Activated T-helper 1 cell treated with anti-CD3 and anti-CD28 coated beads, Interleukin-12 subunit alpha, Interleukin-12 subunit beta, Interleukin-2, Interleukin-4 antibody, amounts not matched to agents 30 ng/mL and 10 ng/mL and 1 ng/mL, durations not matched to agents 14 hours and 24 hours and 36 hours (primary cell): Measurements from ENCODE around the gene OR2G3. TPM values are rescaled to one million over a fixed set of nuclear protein-coding genes. Genes with fewer than 3 reads are reported as not detected.

Source experiments
- DNase-seq: peaks from one replicate; pipeline ENCODE4 v3.0.0; 2021; ENCODE audit warnings: low spot score
- H3K27ac Mint-ChIP-seq: one replicate; pipeline ENCODE4 v1.8.0; 2021; ENCODE audit warnings: mild to moderate bottlenecking, mixed read lengths
- H3K27me3 Mint-ChIP-seq: one replicate; pipeline ENCODE4 v1.8.0; 2022; ENCODE audit warnings: mild to moderate bottlenecking, moderate library complexity, mixed read lengths; ENCODE audit not compliant: insufficient read depth
- H3K36me3 Mint-ChIP-seq: one replicate; pipeline ENCODE4 v1.8.0; 2021; ENCODE audit warnings: low read depth, mixed read lengths
- H3K4me1 Mint-ChIP-seq: one replicate; pipeline ENCODE4 v1.8.0; 2021; ENCODE audit warnings: low read depth, mixed read lengths
- H3K4me3 Mint-ChIP-seq: one replicate; pipeline ENCODE4 v1.8.0; 2021; ENCODE audit warnings: mild to moderate bottlenecking, moderate library complexity, mixed read lengths
- H3K9me3 Mint-ChIP-seq: one replicate; pipeline ENCODE4 v1.8.0; 2021; ENCODE audit warnings: mixed read lengths
- intact Hi-C: fragments of 100-400 bp; cut with micrococcal nuclease; formaldehyde crosslinking; loops from one replicate; pipeline ENCODE4 v1.15.1; 2024
- total RNA-seq: library from RNA; stranded (reverse); gene quantifications from 2 replicates; pipeline ENCODE4 v1.2.3, GENCODE V29; 2022

OR2G3 gene
- not detected in 2 replicates for total RNA-seq

- DNase-seq = no peak
- H3K27me3 Mint-ChIP-seq = no peaks in the 10 kb centered on the region
- intact Hi-C loops = no loop called here
Measured at GRCh38 chr1:247605286-247605685, at the start of gene OR2G3. TSS of gene OR2G3 (plus strand) at chr1:247605586. CDS start at chr1:247605586, 0 bp downstream.

GRCh38 chr1:247557926-247558674 is 47.3 kb upstream of the OR2G3 start:
- H3K27me3 Mint-ChIP-seq = peaks cover 2% of the 10 kb centered on the region
- no peak overlapping the region for H3K4me3 Mint-ChIP-seq
- no peak for DNase-seq
- intact Hi-C loops = no loop called here
- H3K36me3 Mint-ChIP-seq = no peaks in the 10 kb centered on the region
- H3K27ac Mint-ChIP-seq = no peak overlapping the region
- no peaks in the 10 kb centered on the region for H3K9me3 Mint-ChIP-seq
- H3K4me1 Mint-ChIP-seq = no peaks in the 10 kb centered on the region

More at GRCh38 chr1:247605286-247605685, at the start of gene OR2G3:
- no peaks in the 10 kb centered on the region for H3K36me3 Mint-ChIP-seq
- no peak within 1 kb of the TSS for H3K27ac Mint-ChIP-seq
- H3K9me3 Mint-ChIP-seq = no peaks in the 10 kb centered on the region
- no peak within 1 kb of the TSS for H3K4me3 Mint-ChIP-seq
- H3K4me1 Mint-ChIP-seq = no peaks in the 10 kb centered on the region

- Mint-ChIP-seq H3K36me3 (no peaks in the 10 kb centered on the region), H3K27me3 (no peaks in the 10 kb centered on the region), H3K4me3 (no peak overlapping the region), H3K9me3 (no peaks in the 10 kb centered on the region), H3K27ac (no peak overlapping the region), H3K4me1 (no peaks in the 10 kb centered on the region)
- no peak for DNase-seq
- intact Hi-C loops = no loop called here
Measured at GRCh38 chr1:247561711-247562110, 43.7 kb upstream of the OR2G3 start.

- DNase-seq = no peak
- Mint-ChIP-seq H3K27ac (no peak overlapping the region), H3K27me3 (no peaks in the 10 kb centered on the region), H3K36me3 (no peaks in the 10 kb centered on the region), H3K4me1 (no peaks in the 10 kb centered on the region), H3K9me3 (no peaks in the 10 kb centered on the region), H3K4me3 (no peak overlapping the region)
- intact Hi-C loops = no loop called here
Measured at GRCh38 chr1:247562198-247562597, 43.2 kb upstream of the OR2G3 start.

- peaks cover 2% of the 10 kb centered on the region for H3K27me3 Mint-ChIP-seq
- intact Hi-C loops = no loop called here
Measured at GRCh38 chr1:247574236-247574635, 31.1 kb upstream of the OR2G3 start.

GRCh38 chr1:247574664-247575063 is 30.7 kb upstream of the OR2G3 start:
- Mint-ChIP-seq H3K4me1 (no peaks in the 10 kb centered on the region), H3K27me3 (peaks cover 2% of the 10 kb centered on the region), H3K27ac (no peak overlapping the region), H3K36me3 (no peaks in the 10 kb centered on the region), H3K4me3 (no peak overlapping the region), H3K9me3 (peaks cover 13% of the 10 kb centered on the region)
- no peak for DNase-seq
- intact Hi-C loops = loop anchor here (5.0 kb wide), 1 partner anchor 202 kb away; no protein-coding TSS in a partner anchor

More at GRCh38 chr1:247574236-247574635, 31.1 kb upstream of the OR2G3 start:
- no peaks in the 10 kb centered on the region for H3K4me1 Mint-ChIP-seq
- H3K4me3 Mint-ChIP-seq = no peak overlapping the region
- no peak overlapping the region for H3K27ac Mint-ChIP-seq
- DNase-seq = no peak
- H3K36me3 Mint-ChIP-seq = no peaks in the 10 kb centered on the region
- H3K9me3 Mint-ChIP-seq = peaks cover 13% of the 10 kb centered on the region

- intact Hi-C loops = loop anchor here (1.0 to 5.0 kb wide), 2 partner anchors 186 to 204 kb away; no protein-coding TSS in a partner anchor
- DNase-seq = no peak
- Mint-ChIP-seq H3K36me3 (no peaks in the 10 kb centered on the region), H3K4me3 (no peak overlapping the region), H3K4me1 (no peaks in the 10 kb centered on the region), H3K27ac (no peak overlapping the region), H3K27me3 (peaks cover 2% of the 10 kb centered on the region), H3K9me3 (peaks cover 5% of the 10 kb centered on the region)
Measured at GRCh38 chr1:247576514-247576913, 28.9 kb upstream of the OR2G3 start.

GRCh38 chr1:247578946-247579460 is 26.4 kb upstream of the OR2G3 start:
- intact Hi-C loops = loop anchor here (5.0 kb wide), 1 partner anchor 207 kb away; no protein-coding TSS in a partner anchor
- H3K4me3 Mint-ChIP-seq = no peak overlapping the region
- H3K4me1 Mint-ChIP-seq = no peaks in the 10 kb centered on the region
- no peak overlapping the region for H3K27ac Mint-ChIP-seq
- H3K36me3 Mint-ChIP-seq = no peaks in the 10 kb centered on the region
- DNase-seq = no peak
- H3K27me3 Mint-ChIP-seq = no peaks in the 10 kb centered on the region
- H3K9me3 Mint-ChIP-seq = no peaks in the 10 kb centered on the region

GRCh38 chr1:247588060-247588459 is 17.3 kb upstream of the OR2G3 start, which contains the start of gene OR2G2:
TSS of gene OR2G2 (plus strand) at chr1:247588360. CDS start at chr1:247588360, 0 bp downstream.
- intact Hi-C loops = no loop called here
- Mint-ChIP-seq H3K27ac (no peak within 1 kb of the TSS), H3K27me3 (no peaks in the 10 kb centered on the region), H3K4me3 (no peak within 1 kb of the TSS), H3K9me3 (peaks cover 6% of the 10 kb centered on the region), H3K36me3 (no peaks in the 10 kb centered on the region), H3K4me1 (no peaks in the 10 kb centered on the region)
- DNase-seq = no peak

- intact Hi-C loops = no loop called here
- no peaks in the 10 kb centered on the region for H3K27me3 Mint-ChIP-seq
- H3K4me1 Mint-ChIP-seq = no peaks in the 10 kb centered on the region
- no peak for DNase-seq
- H3K36me3 Mint-ChIP-seq = no peaks in the 10 kb centered on the region
- H3K27ac Mint-ChIP-seq = no peak overlapping the region
- H3K9me3 Mint-ChIP-seq = no peaks in the 10 kb centered on the region
- no peak overlapping the region for H3K4me3 Mint-ChIP-seq
Measured at GRCh38 chr1:247613405-247613804, 8.0 kb downstream of the OR2G3 start.

- Mint-ChIP-seq H3K4me3 (no peak overlapping the region), H3K36me3 (no peaks in the 10 kb centered on the region), H3K27ac (no peak overlapping the region), H3K4me1 (no peaks in the 10 kb centered on the region), H3K27me3 (no peaks in the 10 kb centered on the region), H3K9me3 (no peaks in the 10 kb centered on the region)
- no peak for DNase-seq
- intact Hi-C loops = no loop called here
Measured at GRCh38 chr1:247614625-247615024, 9.2 kb downstream of the OR2G3 start.

GRCh38 chr1:247627951-247628350 is 22.6 kb downstream of the OR2G3 start:
- H3K4me1 Mint-ChIP-seq = no peaks in the 10 kb centered on the region
- no peak for DNase-seq
- H3K27ac Mint-ChIP-seq = no peak overlapping the region
- no peaks in the 10 kb centered on the region for H3K9me3 Mint-ChIP-seq
- no peaks in the 10 kb centered on the region for H3K27me3 Mint-ChIP-seq
- intact Hi-C loops = no loop called here
- no peaks in the 10 kb centered on the region for H3K36me3 Mint-ChIP-seq
- H3K4me3 Mint-ChIP-seq = no peak overlapping the region

- peaks cover 11% of the 10 kb centered on the region for H3K9me3 Mint-ChIP-seq
Measured at GRCh38 chr1:247638011-247638410, 32.6 kb downstream of the OR2G3 start.

More at GRCh38 chr1:247638011-247638410, 32.6 kb downstream of the OR2G3 start:
- peaks cover 2% of the 10 kb centered on the region for H3K27me3 Mint-ChIP-seq
- DNase-seq = no peak
- H3K27ac Mint-ChIP-seq = no peak overlapping the region
- no peak overlapping the region for H3K4me3 Mint-ChIP-seq
- H3K4me1 Mint-ChIP-seq = no peaks in the 10 kb centered on the region
- H3K36me3 Mint-ChIP-seq = no peaks in the 10 kb centered on the region
- intact Hi-C loops = no loop called here
